Muscle of leg (tissue), 11 donors: Measurements from ENCODE around the gene MRRF. TPM values are rescaled to one million over a fixed set of nuclear protein-coding genes. Genes with fewer than 3 reads are reported as not detected.

ENCODE experiments used
- DNase-seq: peaks from one replicate; pipeline ENCODE4 v3.0.0; 2013
- H3K27ac ChIP-seq: one replicate; pipeline ENCODE4 v1.5.1; 2013; ENCODE audit warnings: mild to moderate bottlenecking, low read length, control low read depth
- H3K27me3 ChIP-seq: one replicate; pipeline ENCODE4 v1.6.1; 2013; ENCODE audit warnings: low read length; ENCODE audit not compliant: control insufficient read depth, insufficient read depth
- H3K36me3 ChIP-seq: one replicate; pipeline ENCODE4 v1.6.1; 2013; ENCODE audit warnings: low read length; ENCODE audit not compliant: control insufficient read depth, insufficient read depth
- H3K4me1 ChIP-seq: one replicate; pipeline ENCODE4 v1.6.1; 2013; ENCODE audit warnings: low read length; ENCODE audit not compliant: control insufficient read depth, insufficient read depth
- H3K4me3 ChIP-seq: one replicate; pipeline ENCODE4 v1.5.1; 2013; ENCODE audit warnings: low read length, control low read depth
- H3K9me3 ChIP-seq: replicated peaks from 2 replicates; pipeline ENCODE4 v1.6.1; 2013; ENCODE audit warnings: low read depth, low read length; ENCODE audit not compliant: control insufficient read depth
- WGBS: methylation state at CpG from one replicate; pipeline ENCODE4 v1.1.5; 2013; ENCODE audit warnings: missing lambda C conversion rate; ENCODE audit not compliant: insufficient coverage; 5-methylcytosine and 5-hydroxymethylcytosine counted together
- polyA plus RNA-seq, 8 donors: library from polyadenylated mRNA; unstranded; fragments of 120-200 nt; gene quantifications; one replicate each; pipeline versions ENCODE4 v1.2.1 to v1.2.3, GENCODE V29; 2013; ENCODE audit warnings: inconsistent platforms in 1 of 8, low replicate concordance in 1 of 8; ENCODE audit not compliant: insufficient read length in 8 of 8, insufficient read depth in 1 of 8
- total RNA-seq: library from RNA; stranded (reverse); fragments of 120-200 nt; gene quantifications from one replicate; pipeline ENCODE4 v1.2.4, GENCODE V29; 2013

Gene MRRF
- total and polyA plus RNA-seq, 9 donors = 24.2 to 31.3 (median 27.4) TPM

- Histone ChIP-seq H3K4me3 (no peak overlapping the region), H3K4me1 (peaks cover 40% of the 10 kb centered on the region)
- 86% methylated on average over 12 of the region's 24 CpGs for WGBS
Measured at GRCh38 chr9:122377241-122378164, 112.8 kb downstream of the MRRF start.

GRCh38 chr9:122378236-122378635 lies 113.6 kb downstream of the MRRF start:
- no peak overlapping the region for H3K27ac ChIP-seq
- WGBS = 96% methylated on average over 6 of the region's 8 CpGs

More at GRCh38 chr9:122377241-122378164, 112.8 kb downstream of the MRRF start:
- no peak overlapping the region for H3K27ac ChIP-seq
- DNase-seq = no peak
- H3K9me3 ChIP-seq = peaks cover 7% of the 10 kb centered on the region
- no peaks in the 10 kb centered on the region for H3K27me3 ChIP-seq
- H3K36me3 ChIP-seq = no peaks in the 10 kb centered on the region

GRCh38 chr9:122379340-122379739 lies 114.7 kb downstream of the MRRF start:
- no CpG with 5 or more reads among the region's 1 CpG for WGBS
- peaks cover 7% of the 10 kb centered on the region for H3K9me3 ChIP-seq
- H3K4me1 ChIP-seq = peaks cover 42% of the 10 kb centered on the region

More at GRCh38 chr9:122378236-122378635, 113.6 kb downstream of the MRRF start:
- H3K36me3 ChIP-seq = no peaks in the 10 kb centered on the region
- DNase-seq = no peak
- peaks cover 7% of the 10 kb centered on the region for H3K9me3 ChIP-seq
- no peaks in the 10 kb centered on the region for H3K27me3 ChIP-seq
- no peak overlapping the region for H3K4me3 ChIP-seq
- peaks cover 40% of the 10 kb centered on the region for H3K4me1 ChIP-seq

DNA sequence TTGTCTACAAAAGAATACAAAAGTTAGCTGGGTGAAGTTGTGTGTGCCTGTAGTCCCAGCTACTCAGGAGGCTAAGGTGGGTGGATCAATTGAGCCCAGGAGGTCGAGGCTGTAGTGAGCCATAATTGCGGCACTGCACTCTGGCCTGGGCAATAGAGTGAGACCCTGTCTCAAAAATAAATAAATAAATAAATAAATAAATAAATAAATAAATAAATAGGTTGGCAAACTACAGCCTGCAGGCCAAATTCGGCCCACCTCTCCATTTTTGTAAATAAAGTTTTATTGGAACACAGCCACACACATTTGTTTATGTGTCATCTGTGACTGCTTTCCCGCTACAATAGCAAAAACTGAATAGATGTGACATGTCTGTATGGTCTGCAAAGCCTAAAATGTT lies 115.6 kb downstream of the MRRF start:
- DNase-seq = no peak
- no CpG with 5 or more reads among the region's 4 CpGs for WGBS
- H3K9me3 ChIP-seq = peaks cover 7% of the 10 kb centered on the region
- H3K4me1 ChIP-seq = peaks cover 37% of the 10 kb centered on the region
- H3K27ac ChIP-seq = no peak overlapping the region
- H3K4me3 ChIP-seq = no peak overlapping the region
- H3K27me3 ChIP-seq = no peaks in the 10 kb centered on the region
- no peaks in the 10 kb centered on the region for H3K36me3 ChIP-seq

More at GRCh38 chr9:122379340-122379739, 114.7 kb downstream of the MRRF start:
- Histone ChIP-seq H3K4me3 (no peak overlapping the region), H3K36me3 (no peaks in the 10 kb centered on the region), H3K27ac (no peak overlapping the region), H3K27me3 (no peaks in the 10 kb centered on the region)
- DNase-seq = no peak

Other genes starting within 250 kb of the MRRF start
- gene TTLL11, start 171.6 kb upstream of the MRRF start, total RNA-seq = 14.2 TPM
- 10 to 100 TPM; 18.4 to 29.3 (median 20.2) TPM for gene TTLL11, start 171.6 kb upstream of the MRRF start, polyA plus RNA-seq
- gene NDUFA8, start 105.1 kb upstream of the MRRF start, total RNA-seq = 43.7 TPM
- gene NDUFA8, start 105.1 kb upstream of the MRRF start, polyA plus RNA-seq = 10 to 100 TPM; 62.1 to 71.1 (median 65.1) TPM
- 0.53 TPM for gene MORN5, start 105.0 kb upstream of the MRRF start, total RNA-seq
- gene MORN5, start 105.0 kb upstream of the MRRF start, polyA plus RNA-seq = under 1 TPM in 6 of 8 donors, not detected in 2; 0.41 to 0.80 (median 0.55) TPM
- 3.7 TPM for gene LHX6, start 35.9 kb upstream of the MRRF start, total RNA-seq
- 1 to 10 TPM; 4.4 to 6.9 (median 5.8) TPM for gene LHX6, start 35.9 kb upstream of the MRRF start, polyA plus RNA-seq
- 14.4 TPM for gene RBM18, start within 50 bp of the MRRF start, total RNA-seq
- gene RBM18, start within 50 bp of the MRRF start, polyA plus RNA-seq = 10 to 100 TPM; 24.0 to 28.7 (median 26.1) TPM
- gene PTGS1, start 106.1 kb downstream of the MRRF start, total RNA-seq = 2.7 TPM
- 1 to 10 TPM; 3.1 to 8.0 (median 3.7) TPM for gene PTGS1, start 106.1 kb downstream of the MRRF start, polyA plus RNA-seq
- gene OR1J1, start 213.0 kb downstream of the MRRF start, total RNA-seq = not detected
- not detected for gene OR1J1, start 213.0 kb downstream of the MRRF start, polyA plus RNA-seq
- not detected for gene OR1J2, start 245.9 kb downstream of the MRRF start, total RNA-seq
- gene OR1J2, start 245.9 kb downstream of the MRRF start, polyA plus RNA-seq = not detected